GM21423 (cell line): ENCODE data around the gene MAGEA3.
"Not testable (repeated sequence)": the region's sequence is repeated elsewhere in the genome, so short reads cannot be mapped to it uniquely, and the experiment has no call there.

Experiments used
- ATAC-seq: cut with Tn5 transposase; IDR thresholded peaks from one replicate; pipeline ENCODE4 v1.9.1; 2021; ENCODE audit warnings: mild to moderate bottlenecking, moderate library complexity; ENCODE audit not compliant: unreplicated experiment

The MAGEA3 gene

DNA sequence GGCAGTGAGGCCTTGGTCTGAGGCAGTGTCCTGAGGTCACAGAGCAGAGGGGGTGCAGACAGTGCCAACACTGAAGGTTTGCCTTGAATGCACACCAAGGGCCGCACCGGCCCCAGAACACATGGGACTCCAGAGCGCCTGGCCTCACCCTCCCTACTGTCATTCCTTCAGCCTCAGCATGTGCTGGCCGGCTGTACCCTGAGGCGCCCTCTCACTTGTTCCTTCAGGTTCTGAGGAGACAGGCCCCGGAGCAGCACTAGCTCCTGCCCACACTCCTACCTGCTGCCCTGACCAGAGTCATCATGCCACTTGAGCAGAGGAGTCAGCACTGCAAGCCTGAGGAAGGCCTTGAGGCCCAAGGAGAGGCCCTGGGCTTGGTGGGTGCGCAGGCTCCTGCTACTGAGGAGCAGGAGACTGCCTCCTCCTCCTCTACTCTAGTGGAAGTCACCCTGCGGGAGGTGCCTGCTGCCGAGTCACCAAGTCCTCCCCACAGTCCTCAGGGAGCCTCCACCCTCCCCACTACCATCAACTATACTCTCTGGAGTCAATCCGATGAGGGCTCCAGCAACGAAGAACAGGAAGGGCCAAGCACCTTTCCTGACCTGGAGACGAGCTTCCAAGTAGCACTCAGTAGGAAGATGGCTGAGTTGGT is 37.4 kb downstream of the MAGEA3 start:
- ATAC-seq: no peak

DNA sequence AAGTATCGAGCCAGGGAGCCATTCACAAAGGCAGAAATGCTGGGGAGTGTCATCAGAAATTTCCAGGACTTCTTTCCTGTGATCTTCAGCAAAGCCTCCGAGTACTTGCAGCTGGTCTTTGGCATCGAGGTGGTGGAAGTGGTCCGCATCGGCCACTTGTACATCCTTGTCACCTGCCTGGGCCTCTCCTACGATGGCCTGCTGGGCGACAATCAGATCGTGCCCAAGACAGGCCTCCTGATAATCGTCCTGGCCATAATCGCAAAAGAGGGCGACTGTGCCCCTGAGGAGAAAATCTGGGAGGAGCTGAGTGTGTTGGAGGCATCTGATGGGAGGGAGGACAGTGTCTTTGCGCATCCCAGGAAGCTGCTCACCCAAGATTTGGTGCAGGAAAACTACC is 37.9 kb downstream of the MAGEA3 start:
- ATAC-seq: not testable (repeated sequence)

DNA sequence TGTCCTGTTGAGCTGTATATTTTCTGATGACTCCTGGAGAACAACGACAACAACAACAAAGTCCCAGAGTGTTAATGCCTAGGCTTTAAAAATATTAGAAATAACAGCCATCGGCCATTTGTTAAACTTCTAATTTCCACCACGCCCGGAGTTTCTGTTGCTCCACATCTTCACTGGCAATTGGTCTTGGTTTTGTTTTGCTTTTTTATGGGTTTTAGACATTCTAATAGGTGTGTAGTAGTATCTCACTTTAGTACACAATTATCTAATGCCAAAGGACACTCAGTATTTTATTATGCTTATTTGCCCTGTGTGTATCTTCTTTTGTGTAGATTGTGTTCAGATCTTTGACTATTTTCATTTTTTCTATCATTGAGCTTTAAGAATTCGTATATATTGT is 40.0 kb downstream of the MAGEA3 start:
- no peak for ATAC-seq
